Measurements from ENCODE around the gene ABCA1. TPM values are rescaled to one million over a fixed set of nuclear protein-coding genes. Genes with fewer than 3 reads are reported as not detected.

The ABCA1 gene
- total RNA-seq, 1 experiment from 2014 or later = 8.9 TPM

DNA sequence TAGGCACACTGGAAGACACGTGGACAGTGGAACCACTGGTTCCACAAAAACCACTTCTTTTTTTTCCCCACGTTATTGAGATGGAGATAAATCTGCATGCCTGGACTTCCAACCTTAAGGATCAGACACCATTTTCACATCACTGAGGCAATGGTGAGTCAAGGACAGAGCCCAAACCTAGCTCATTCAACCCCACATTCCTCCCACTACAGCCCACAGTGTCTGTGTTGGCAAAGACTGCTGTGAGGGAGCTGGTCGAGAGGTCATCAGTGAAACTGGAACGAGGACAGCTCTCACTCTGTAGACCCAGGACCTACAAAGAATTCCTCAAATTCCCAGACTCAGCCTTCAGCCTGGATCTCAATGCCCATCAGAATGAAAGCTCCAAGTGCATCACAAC, 74.8 kb downstream of the ABCA1 start:
- Histone ChIP-seq H3K27me3 (replicated peaks) (no peaks in the 10 kb centered on the region), H3K4me3 (no peak overlapping the region), H3K4me1 (replicated peaks) (no peaks in the 10 kb centered on the region; the same call in 1 of the 2 replicates), H3K36me3 (peaks cover 6% of the 10 kb centered on the region; the same call in 1 of the 2 replicates), H3K27ac (no peak overlapping the region), H3K9me3 (replicated peaks) (no peaks in the 10 kb centered on the region)
- DNase-seq (ENCODE audit: low read depth in 1 of 2, low spot score in 2 of 2) = no peak

DNA sequence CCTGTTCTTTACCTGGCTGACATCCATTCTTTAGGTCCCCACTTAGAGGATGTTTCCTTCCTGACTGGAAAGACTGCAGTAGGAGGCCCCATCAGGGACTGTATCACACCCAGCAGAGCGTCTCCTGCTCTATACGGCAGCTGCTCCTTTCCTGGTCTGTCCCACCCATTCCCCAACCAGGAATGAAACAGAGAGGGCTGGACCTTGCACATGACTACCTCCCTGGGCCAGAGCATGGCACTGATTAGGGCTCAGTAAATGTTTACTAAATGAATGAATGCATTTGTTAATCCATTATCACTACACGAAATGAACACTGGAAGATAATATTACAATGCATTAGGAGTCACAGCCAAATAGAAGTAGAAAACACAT, 76.4 kb downstream of the ABCA1 start:
- Histone ChIP-seq H3K27me3 (replicated peaks) (no peaks in the 10 kb centered on the region), H3K4me1 (replicated peaks) (no peaks in the 10 kb centered on the region; the same call in 1 of the 2 replicates), H3K4me3 (no peak overlapping the region), H3K27ac (no peak overlapping the region), H3K36me3 (peaks cover 5% of the 10 kb centered on the region; the same call in 1 of the 2 replicates), H3K9me3 (replicated peaks) (no peaks in the 10 kb centered on the region)
- DNase-seq (ENCODE audit: low read depth in 1 of 2, low spot score in 2 of 2) = no peak

- H3K9me3 ChIP-seq (replicated peaks) = no peaks in the 10 kb centered on the region
- no peaks in the 10 kb centered on the region for H3K27me3 ChIP-seq (replicated peaks)
- no peak overlapping the region for H3K4me3 ChIP-seq
- no peak overlapping the region for H3K27ac ChIP-seq
- H3K4me1 ChIP-seq (replicated peaks) = no peaks in the 10 kb centered on the region; the same call in 1 of the 2 replicates
- no peak for DNase-seq (ENCODE audit: low read depth in 1 of 2, low spot score in 2 of 2)
- peaks cover 5% of the 10 kb centered on the region; the same call in 1 of the 2 replicates for H3K36me3 ChIP-seq
Measured at GRCh38 chr9:104850786-104851545, 77.0 kb downstream of the ABCA1 start.

- DNase-seq (ENCODE audit: low read depth in 1 of 2, low spot score in 2 of 2) = no peak
- H3K9me3 ChIP-seq (replicated peaks) = no peaks in the 10 kb centered on the region
- peaks cover 5% of the 10 kb centered on the region; the same call in 1 of the 2 replicates for H3K36me3 ChIP-seq
- no peak overlapping the region for H3K4me3 ChIP-seq
- H3K4me1 ChIP-seq (replicated peaks) = no peaks in the 10 kb centered on the region; the same call in 1 of the 2 replicates
- H3K27ac ChIP-seq = no peak overlapping the region
- no peaks in the 10 kb centered on the region for H3K27me3 ChIP-seq (replicated peaks)
Measured at GRCh38 chr9:104849023-104849422, 78.9 kb downstream of the ABCA1 start.

DNA sequence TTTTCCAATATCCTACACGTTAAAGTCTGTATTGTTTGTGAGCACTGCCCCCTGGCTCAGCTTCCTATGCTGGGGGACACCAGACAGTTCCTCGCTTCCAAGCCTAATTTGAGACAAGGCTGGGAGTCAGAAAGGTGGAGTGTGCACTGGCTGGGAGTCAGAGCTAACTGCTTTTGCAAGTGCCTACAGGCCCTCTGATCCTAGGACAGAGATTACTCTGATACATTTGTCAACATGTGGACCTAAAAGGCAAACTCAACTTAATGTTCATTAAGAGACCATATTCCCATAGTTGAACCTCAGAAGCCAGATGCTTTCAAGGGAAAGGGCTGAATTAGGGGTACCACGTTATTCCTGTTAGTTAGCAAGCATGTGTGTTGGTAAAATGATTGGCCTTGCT, 83.2 kb downstream of the ABCA1 start:
- Histone ChIP-seq H3K4me1 (replicated peaks) (no peaks in the 10 kb centered on the region; the same call in 1 of the 2 replicates), H3K27ac (no peak overlapping the region), H3K4me3 (no peak overlapping the region), H3K36me3 (no peaks in the 10 kb centered on the region), H3K9me3 (replicated peaks) (no peaks in the 10 kb centered on the region), H3K27me3 (replicated peaks) (no peaks in the 10 kb centered on the region)
- DNase-seq (ENCODE audit: low read depth in 1 of 2, low spot score in 2 of 2) = no peak

- Histone ChIP-seq H3K27ac (no peak overlapping the region), H3K4me1 (replicated peaks) (no peaks in the 10 kb centered on the region), H3K36me3 (no peaks in the 10 kb centered on the region), H3K9me3 (replicated peaks) (no peaks in the 10 kb centered on the region), H3K4me3 (no peak overlapping the region), H3K27me3 (replicated peaks) (no peaks in the 10 kb centered on the region)
- no peak for DNase-seq (ENCODE audit: low read depth in 1 of 2, low spot score in 2 of 2)
Measured at GRCh38 chr9:104843644-104844240, 84.2 kb downstream of the ABCA1 start.

DNA sequence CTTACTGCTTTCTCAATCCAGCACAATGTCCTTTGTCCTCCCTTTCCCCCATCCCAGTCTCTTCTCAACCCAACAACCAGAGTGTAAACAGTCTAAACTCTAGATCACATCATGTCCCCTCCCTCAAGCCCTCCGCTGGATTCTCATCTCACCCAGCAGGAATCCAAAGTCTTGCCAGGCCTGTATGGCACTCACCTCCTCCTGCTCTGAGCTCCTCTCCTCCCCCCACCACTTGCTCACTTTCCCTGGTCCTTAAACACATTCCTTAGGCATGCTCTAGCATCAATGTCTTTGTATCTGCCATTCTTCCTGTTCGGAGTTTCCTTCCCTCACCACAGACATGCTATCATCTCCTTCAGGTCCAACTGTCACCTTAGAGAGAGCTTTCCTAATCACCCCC, 85.3 kb downstream of the ABCA1 start:
- no peaks in the 10 kb centered on the region for H3K4me1 ChIP-seq (replicated peaks)
- no peaks in the 10 kb centered on the region for H3K9me3 ChIP-seq (replicated peaks)
- no peaks in the 10 kb centered on the region for H3K27me3 ChIP-seq (replicated peaks)
- H3K36me3 ChIP-seq = no peaks in the 10 kb centered on the region
- H3K4me3 ChIP-seq = no peak overlapping the region
- H3K27ac ChIP-seq = no peak overlapping the region
- no peak for DNase-seq (ENCODE audit: low read depth in 1 of 2, low spot score in 2 of 2)

GRCh38 chr9:104841601-104842141, 86.3 kb downstream of the ABCA1 start:
- no peak for DNase-seq (ENCODE audit: low read depth in 1 of 2, low spot score in 2 of 2)
- Histone ChIP-seq H3K4me1 (replicated peaks) (no peaks in the 10 kb centered on the region), H3K9me3 (replicated peaks) (no peaks in the 10 kb centered on the region), H3K36me3 (no peaks in the 10 kb centered on the region; the same call in 1 of the 2 replicates), H3K4me3 (no peak overlapping the region), H3K27ac (no peak overlapping the region), H3K27me3 (replicated peaks) (no peaks in the 10 kb centered on the region)

GRCh38 chr9:104838958-104839357, 89.0 kb downstream of the ABCA1 start:
- H3K4me1 ChIP-seq (replicated peaks) = peaks cover 9% of the 10 kb centered on the region
- no peak overlapping the region for H3K4me3 ChIP-seq
- no peak overlapping the region for H3K27ac ChIP-seq
- H3K9me3 ChIP-seq (replicated peaks) = no peaks in the 10 kb centered on the region
- no peaks in the 10 kb centered on the region; the same call in 1 of the 2 replicates for H3K36me3 ChIP-seq
- H3K27me3 ChIP-seq (replicated peaks) = no peaks in the 10 kb centered on the region
- DNase-seq (ENCODE audit: low read depth in 1 of 2, low spot score in 2 of 2) = no peak

- no peak overlapping the region for H3K4me3 ChIP-seq
- no peaks in the 10 kb centered on the region for H3K27me3 ChIP-seq (replicated peaks)
- no peaks in the 10 kb centered on the region; the same call in 1 of the 2 replicates for H3K36me3 ChIP-seq
- peaks cover 19% of the 10 kb centered on the region for H3K4me1 ChIP-seq (replicated peaks)
- H3K27ac ChIP-seq = no peak overlapping the region
- DNase-seq (ENCODE audit: low read depth in 1 of 2, low spot score in 2 of 2) = no peak
- H3K9me3 ChIP-seq (replicated peaks) = no peaks in the 10 kb centered on the region
Measured at GRCh38 chr9:104836767-104837166, 91.2 kb downstream of the ABCA1 start.

DNA sequence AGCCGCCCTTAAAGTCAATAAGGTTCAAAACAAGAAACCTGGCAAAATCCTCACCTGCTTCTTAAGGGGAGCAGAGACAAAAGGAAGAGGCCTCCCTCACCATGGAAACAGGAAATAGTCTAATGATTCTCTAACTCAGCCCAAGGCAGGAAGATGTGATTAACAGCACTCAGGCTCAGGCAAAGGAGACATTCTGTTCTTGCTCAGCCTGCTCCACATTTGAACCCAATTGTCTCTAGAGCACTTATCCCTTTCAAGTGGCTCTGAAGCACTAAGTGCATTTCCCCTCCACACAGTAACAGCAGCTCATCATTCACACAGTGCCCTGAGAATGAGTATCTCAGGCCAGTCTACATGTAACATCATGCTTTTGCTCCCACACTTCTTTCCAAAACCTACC, 91.7 kb downstream of the ABCA1 start:
- no peaks in the 10 kb centered on the region for H3K9me3 ChIP-seq (replicated peaks)
- no peak overlapping the region for H3K27ac ChIP-seq
- H3K4me1 ChIP-seq (replicated peaks) = peaks cover 25% of the 10 kb centered on the region
- no peaks in the 10 kb centered on the region; the same call in 1 of the 2 replicates for H3K36me3 ChIP-seq
- no peak overlapping the region for H3K4me3 ChIP-seq
- no peak for DNase-seq (ENCODE audit: low read depth in 1 of 2, low spot score in 2 of 2)
- H3K27me3 ChIP-seq (replicated peaks) = no peaks in the 10 kb centered on the region

GRCh38 chr9:104835161-104835560, 92.8 kb downstream of the ABCA1 start:
- no peaks in the 10 kb centered on the region for H3K27me3 ChIP-seq (replicated peaks)
- no peak overlapping the region for H3K27ac ChIP-seq
- H3K4me3 ChIP-seq = no peak overlapping the region
- peaks cover 35% of the 10 kb centered on the region for H3K4me1 ChIP-seq (replicated peaks)
- H3K9me3 ChIP-seq (replicated peaks) = no peaks in the 10 kb centered on the region
- H3K36me3 ChIP-seq = no peaks in the 10 kb centered on the region; the same call in 1 of the 2 replicates
- DNase-seq (ENCODE audit: low read depth in 1 of 2, low spot score in 2 of 2) = no peak

DNA sequence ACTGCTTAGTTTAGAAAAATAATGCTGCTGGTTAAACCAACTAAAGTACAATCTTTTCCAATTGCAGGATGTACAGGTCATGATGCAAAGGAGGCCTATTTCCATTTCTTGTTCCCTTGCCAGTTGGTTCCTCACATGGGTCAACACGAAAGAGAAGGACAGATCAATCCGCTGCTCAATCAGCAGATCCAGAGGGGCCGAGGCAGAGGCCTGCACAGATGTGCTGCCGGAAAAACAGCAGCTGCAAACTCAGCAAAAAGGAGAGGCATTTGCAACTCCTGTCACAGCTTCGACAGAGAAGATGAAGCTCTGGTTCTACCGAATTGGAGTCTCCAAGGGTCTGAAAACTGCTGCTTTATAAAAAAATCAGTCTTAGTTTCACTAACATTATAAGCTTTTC, 94.3 kb downstream of the ABCA1 start:
- Histone ChIP-seq H3K4me1 (replicated peaks) (peaks cover 47% of the 10 kb centered on the region), H3K27me3 (replicated peaks) (no peaks in the 10 kb centered on the region), H3K9me3 (replicated peaks) (no peaks in the 10 kb centered on the region), H3K4me3 (no peak overlapping the region), H3K27ac (no peak overlapping the region), H3K36me3 (peaks cover 5% of the 10 kb centered on the region)
- no peak for DNase-seq (ENCODE audit: low read depth in 1 of 2, low spot score in 2 of 2)

- DNase-seq (ENCODE audit: low read depth in 1 of 2, low spot score in 2 of 2) = peak; percentile 73 to 76
- Histone ChIP-seq H3K36me3 (peaks cover 24% of the 10 kb centered on the region), H3K4me3 (no peak overlapping the region), H3K27me3 (replicated peaks) (no peaks in the 10 kb centered on the region), H3K27ac (peak overlapping the region; percentile 73), H3K4me1 (replicated peaks) (peaks cover 47% of the 10 kb centered on the region), H3K9me3 (replicated peaks) (no peaks in the 10 kb centered on the region)
Measured at GRCh38 chr9:104831681-104832080, 96.3 kb downstream of the ABCA1 start.
